Loucy (cell line): ENCODE results near the gene TMIGD3.

Source experiments
- H2AFZ ChIP-seq: fragments of 200-600 bp; sonication (generic); 2 replicates; pipeline ENCODE4 v1.6.0; 2016; ENCODE audit warnings: antibody characterized with exemption, mild to moderate bottlenecking, low read length, moderate library complexity
- H3F3A ChIP-seq: fragments of 200-600 bp; 2 replicates; pipeline ENCODE4 v1.6.0; 2016; ENCODE audit warnings: antibody characterized with exemption, low read depth, mild to moderate bottlenecking
- H3K27me3 ChIP-seq: fragments of 200-600 bp; sonication (generic); 2 replicates; pipeline ENCODE4 v1.6.1; 2014; ENCODE audit warnings: low read length, mild to moderate bottlenecking; ENCODE audit not compliant: insufficient read depth, poor library complexity, severe bottlenecking
- H3K36me3 ChIP-seq: fragments of 200-600 bp; sonication (generic); 2 replicates; pipeline ENCODE4 v1.6.1; 2016; ENCODE audit warnings: low read length; ENCODE audit not compliant: insufficient read depth
- H3K4me1 ChIP-seq: fragments of 200-600 bp; sonication (generic); 2 replicates; pipeline ENCODE4 v1.5.1; 2014; ENCODE audit warnings: low read length, mild to moderate bottlenecking; ENCODE audit not compliant: insufficient read depth, poor library complexity, severe bottlenecking
- H3K4me2 ChIP-seq: fragments of 200-600 bp; sonication (generic); 2 replicates; pipeline ENCODE4 v1.6.0; 2014; ENCODE audit warnings: antibody characterized with exemption, low read length, low read depth, mild to moderate bottlenecking; ENCODE audit not compliant: poor library complexity, severe bottlenecking
- H3K4me3 ChIP-seq: fragments of 200-600 bp; sonication (generic); 2 replicates; pipeline ENCODE4 v1.5.1; 2014; ENCODE audit warnings: low read length, mild to moderate bottlenecking, mixed read lengths; ENCODE audit not compliant: poor library complexity, severe bottlenecking
- H3K79me2 ChIP-seq: fragments of 200-600 bp; sonication (generic); 2 replicates; pipeline ENCODE4 v1.6.1; 2014; ENCODE audit warnings: low read length; ENCODE audit not compliant: insufficient read depth
- H3K9ac ChIP-seq: fragments of 200-600 bp; sonication (generic); 2 replicates; pipeline ENCODE4 v1.6.0; 2014; ENCODE audit warnings: mild to moderate bottlenecking, low read depth, low read length, moderate library complexity; ENCODE audit not compliant: poor library complexity, severe bottlenecking
- H3K9me2 ChIP-seq: fragments of 200-600 bp; sonication (generic); replicated peaks from 2 replicates; pipeline ENCODE4 v1.6.1; 2016; ENCODE audit warnings: low read depth, low read length, mixed read lengths
- H3K9me3 ChIP-seq: fragments of 200-600 bp; sonication (generic); 2 replicates; pipeline ENCODE4 v1.6.1; 2014; ENCODE audit warnings: mild to moderate bottlenecking, antibody characterized with exemption, low read length, low read depth; ENCODE audit not compliant: insufficient read depth
- H4K20me1 ChIP-seq: fragments of 200-600 bp; sonication (generic); 2 replicates; pipeline ENCODE4 v1.6.0; 2014; ENCODE audit warnings: antibody characterized with exemption, low read length, mild to moderate bottlenecking; ENCODE audit not compliant: insufficient read depth, poor library complexity, severe bottlenecking
- CTCF ChIP-seq: fragments of 200-600 bp; sonication (generic); conservative IDR thresholded peaks from 2 replicates; pipeline ENCODE4 v1.5.1; 2014; ENCODE audit warnings: mild to moderate bottlenecking, antibody characterized with exemption, low read length
- EZH2phosphoT487 ChIP-seq: fragments of 200-600 bp; IDR thresholded peaks from 2 replicates; pipeline ENCODE4 v1.6.1; 2018; ENCODE audit warnings: antibody characterized with exemption, mild to moderate bottlenecking, moderate library complexity, borderline replicate concordance

The TMIGD3 gene

GRCh38 chr1:111487133-111487532, 16.3 kb downstream of the TMIGD3 start:
- Histone ChIP-seq H3K4me1 (peaks cover under 1% of the 10 kb centered on the region), H3K27me3 (no peaks in the 10 kb centered on the region), H3F3A (no peaks in the 10 kb centered on the region), H3K9me2 (no peaks in the 10 kb centered on the region), H3K4me2 (no peak overlapping the region), H3K79me2 (no peaks in the 10 kb centered on the region), H3K36me3 (no peaks in the 10 kb centered on the region), H2AFZ (no peak overlapping the region), H3K4me3 (no peak overlapping the region), H4K20me1 (no peaks in the 10 kb centered on the region), H3K9ac (no peak overlapping the region), H3K9me3 (no peaks in the 10 kb centered on the region)
- TF ChIP-seq CTCF (no peak), EZH2phosphoT487 (no peak)

GRCh38 chr1:111486431-111486830, 17.0 kb downstream of the TMIGD3 start:
- TF ChIP-seq CTCF, result no peak
- TF ChIP-seq EZH2phosphoT487, result no peak
- H3K9me2 ChIP-seq, result no peaks in the 10 kb centered on the region
- no peak overlapping the region for H3K9ac ChIP-seq
- H4K20me1 ChIP-seq, result no peaks in the 10 kb centered on the region
- no peaks in the 10 kb centered on the region for H3K79me2 ChIP-seq
- no peak overlapping the region for H2AFZ ChIP-seq
- no peak overlapping the region for H3K4me3 ChIP-seq
- H3K36me3 ChIP-seq, result no peaks in the 10 kb centered on the region
- H3K4me1 ChIP-seq, result peaks cover 5% of the 10 kb centered on the region
- no peaks in the 10 kb centered on the region for H3K9me3 ChIP-seq
- no peaks in the 10 kb centered on the region for H3K27me3 ChIP-seq
- no peak overlapping the region for H3K4me2 ChIP-seq
- no peaks in the 10 kb centered on the region for H3F3A ChIP-seq

GRCh38 chr1:111484391-111485026, 18.9 kb downstream of the TMIGD3 start:
- H3K79me2 ChIP-seq, result no peaks in the 10 kb centered on the region
- H3K9ac ChIP-seq, result no peak overlapping the region
- H4K20me1 ChIP-seq, result no peaks in the 10 kb centered on the region
- no peaks in the 10 kb centered on the region for H3K27me3 ChIP-seq
- no peaks in the 10 kb centered on the region for H3F3A ChIP-seq
- H2AFZ ChIP-seq, result no peak overlapping the region
- no peaks in the 10 kb centered on the region for H3K36me3 ChIP-seq
- H3K9me3 ChIP-seq, result no peaks in the 10 kb centered on the region
- peaks cover 5% of the 10 kb centered on the region for H3K4me1 ChIP-seq
- no peak overlapping the region for H3K4me2 ChIP-seq
- no peak overlapping the region for H3K4me3 ChIP-seq
- TF ChIP-seq CTCF, result no peak
- no peak for TF ChIP-seq EZH2phosphoT487
- H3K9me2 ChIP-seq, result no peaks in the 10 kb centered on the region
